Renal pelvis (tissue), 4 donors: Measurements from ENCODE around the gene INHBB. TPM values are rescaled to one million over a fixed set of nuclear protein-coding genes. Genes with fewer than 3 reads are reported as not detected.
"Not testable (repeated sequence)": the region's sequence is repeated elsewhere in the genome, so short reads cannot be mapped to it uniquely, and the experiment has no call there.

Experiments
- DNase-seq: peaks from one replicate; pipeline ENCODE4 v3.0.0-alpha.2; 2013
- polyA plus RNA-seq, 3 donors: library from polyadenylated mRNA; unstranded; fragments of 120-200 nt; gene quantifications; one replicate each; pipeline ENCODE4 v1.2.1, GENCODE V29; 2013; ENCODE audit not compliant: insufficient read length in 3 of 3

INHBB gene
- polyA plus RNA-seq, 3 donors, result 0.06 TPM; not detected in 1

- no peak for DNase-seq
Measured at GRCh38 chr2:120379916-120380893, 34.3 kb downstream of the INHBB start.

- DNase-seq, result no peak
Measured at GRCh38 chr2:120381192-120381591, 35.3 kb downstream of the INHBB start.

- no peak for DNase-seq
Measured at GRCh38 chr2:120381661-120382060, 35.7 kb downstream of the INHBB start.

- DNase-seq, result no peak
Measured at GRCh38 chr2:120382541-120383144, 36.7 kb downstream of the INHBB start.

- no peak for DNase-seq
Measured at GRCh38 chr2:120383191-120383590, 37.3 kb downstream of the INHBB start.

GRCh38 chr2:120383631-120384340 is 37.9 kb downstream of the INHBB start:
- DNase-seq, result no peak

- DNase-seq, result no peak
Measured at GRCh38 chr2:120384486-120385354, 38.8 kb downstream of the INHBB start.

GRCh38 chr2:120385355-120386127 is 39.6 kb downstream of the INHBB start:
- no peak for DNase-seq

GRCh38 chr2:120388222-120389035 is 42.5 kb downstream of the INHBB start:
- no peak for DNase-seq

GRCh38 chr2:120389036-120389391 is 43.1 kb downstream of the INHBB start:
- no peak for DNase-seq

GRCh38 chr2:120390381-120391055 is 44.6 kb downstream of the INHBB start:
- DNase-seq, result no peak

GRCh38 chr2:120391382-120391781 is 45.4 kb downstream of the INHBB start:
- DNase-seq, result not testable (repeated sequence)

- DNase-seq, result no peak
Measured at GRCh38 chr2:120391911-120392665, 46.2 kb downstream of the INHBB start.

GRCh38 chr2:120392923-120393322 is 47.0 kb downstream of the INHBB start:
- DNase-seq, result no peak

- DNase-seq, result no peak
Measured at GRCh38 chr2:120393456-120393855, 47.5 kb downstream of the INHBB start.

- DNase-seq, result no peak
Measured at GRCh38 chr2:120394764-120395163, 48.8 kb downstream of the INHBB start.

- no peak for DNase-seq
Measured at GRCh38 chr2:120395221-120396012, 49.5 kb downstream of the INHBB start.
